DOHH2 (cell line): ENCODE results near the gene DHCR24.

Source experiments
- H3F3A ChIP-seq: fragments of 200-600 bp; sonication (generic), shearing (Covaris generic); 2 replicates; pipeline ENCODE4 v1.6.0; 2016; ENCODE audit warnings: antibody characterized with exemption, mild to moderate bottlenecking; ENCODE audit not compliant: control insufficient read depth, insufficient read depth
- H3K27ac ChIP-seq: fragments of 200-600 bp; sonication (generic); 2 replicates; pipeline ENCODE4 v1.5.1; 2014; ENCODE audit warnings: low read depth, mild to moderate bottlenecking, low read length, moderate library complexity
- H3K27me3 ChIP-seq: fragments of 200-600 bp; sonication (generic); 2 replicates; pipeline ENCODE4 v1.6.1; 2014; ENCODE audit warnings: mild to moderate bottlenecking, low read length, mixed read lengths; ENCODE audit not compliant: control insufficient read depth
- H3K36me3 ChIP-seq: fragments of 200-600 bp; sonication (generic); 2 replicates; pipeline ENCODE4 v1.6.1; 2014; ENCODE audit warnings: mild to moderate bottlenecking, low read length, moderate library complexity, mixed read lengths; ENCODE audit not compliant: control insufficient read depth
- H3K4me1 ChIP-seq: fragments of 200-600 bp; sonication (generic); 2 replicates; pipeline ENCODE4 v1.6.1; 2014; ENCODE audit warnings: mild to moderate bottlenecking, low read length, mixed read lengths; ENCODE audit not compliant: control insufficient read depth
- H3K4me2 ChIP-seq: fragments of 200-600 bp; sonication (generic); 2 replicates; pipeline ENCODE4 v1.6.0; 2014; ENCODE audit warnings: mild to moderate bottlenecking, low read length, moderate library complexity
- H3K4me3 ChIP-seq: fragments of 200-600 bp; sonication (generic); 2 replicates; pipeline ENCODE4 v1.5.1; 2014; ENCODE audit warnings: mild to moderate bottlenecking, low read length, mixed read lengths
- H3K79me2 ChIP-seq: fragments of 200-600 bp; sonication (generic); 2 replicates; pipeline ENCODE4 v1.6.1; 2014; ENCODE audit warnings: mild to moderate bottlenecking, low read length, mixed read lengths; ENCODE audit not compliant: control insufficient read depth
- H3K9me2 ChIP-seq: fragments of 200-600 bp; sonication (generic); replicated peaks from 2 replicates; pipeline ENCODE4 v1.6.1; 2014; ENCODE audit warnings: mild to moderate bottlenecking, low read length, mixed read lengths; ENCODE audit not compliant: control insufficient read depth
- H3K9me3 ChIP-seq: fragments of 200-600 bp; sonication (generic); 2 replicates; pipeline ENCODE4 v1.6.1; 2014; ENCODE audit warnings: antibody characterized with exemption, low read length, mixed read lengths; ENCODE audit not compliant: control insufficient read depth, insufficient read depth
- H4K20me1 ChIP-seq: fragments of 200-600 bp; sonication (generic); 2 replicates; pipeline ENCODE4 v1.6.0; 2014; ENCODE audit warnings: low read depth, mild to moderate bottlenecking, antibody characterized with exemption, low read length, moderate library complexity; ENCODE audit not compliant: control insufficient read depth, insufficient read depth
- EZH2phosphoT487 ChIP-seq: fragments of 200-600 bp; sonication (generic); IDR thresholded peaks from 2 replicates; pipeline ENCODE4 v1.6.1; 2017; ENCODE audit warnings: borderline replicate concordance, mild to moderate bottlenecking, antibody characterized with exemption, low read length, moderate library complexity, mixed read lengths
- TF ChIP-seq, protein P1 (sequence below): fragments of 200-600 bp; sonication (generic); IDR thresholded peaks from one replicate; pipeline ENCODE4 v1.5.1; 2014; ENCODE audit warnings: antibody characterized with exemption, mild to moderate bottlenecking, low read depth, low read length; ENCODE audit not compliant: poor library complexity, severe bottlenecking

The DHCR24 gene

DNA sequence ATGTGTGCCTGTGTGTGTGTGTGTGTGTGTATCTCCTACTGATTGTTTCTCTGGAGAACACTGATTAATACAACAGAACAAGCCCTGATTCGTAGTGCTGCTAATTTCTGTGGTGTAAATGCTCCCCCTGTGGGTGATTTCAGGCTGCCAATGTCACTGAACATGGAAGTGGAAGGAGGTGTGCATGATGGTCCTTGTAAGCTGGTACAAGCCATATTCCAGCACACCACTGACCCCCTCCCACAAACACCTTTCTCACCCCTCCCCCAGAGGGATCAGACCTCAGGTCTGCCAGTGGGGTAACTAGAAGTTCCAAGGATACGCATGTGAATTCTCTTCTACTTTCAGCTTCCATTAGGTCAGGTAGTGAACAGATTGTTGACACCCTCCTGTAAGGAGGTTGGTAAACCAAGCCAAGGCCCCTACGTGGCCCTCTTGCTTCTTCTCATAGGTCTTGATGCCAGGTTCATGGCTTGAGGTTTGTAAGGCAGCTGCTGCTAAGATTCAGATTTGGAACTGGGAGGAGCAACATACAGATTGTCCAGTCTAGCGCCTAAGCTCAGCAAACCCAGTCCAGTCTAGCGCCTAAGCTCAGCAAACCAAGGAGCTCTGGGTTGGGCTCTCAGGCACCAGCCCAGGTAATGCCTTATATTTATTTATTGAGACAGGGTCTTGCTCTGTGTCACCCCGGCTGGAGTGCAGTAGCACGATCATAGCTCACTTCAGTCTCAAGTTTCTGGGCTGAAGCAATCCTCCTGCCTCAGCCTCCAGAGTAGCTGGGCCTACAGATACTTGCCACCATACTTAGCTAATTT is 38.7 kb downstream of the DHCR24 start:
- H3K4me1 ChIP-seq, result no peaks in the 10 kb centered on the region
- H3K9me3 ChIP-seq, result no peaks in the 10 kb centered on the region
- H3K27ac ChIP-seq, result no peak overlapping the region
- TF ChIP-seq, protein P1, sequence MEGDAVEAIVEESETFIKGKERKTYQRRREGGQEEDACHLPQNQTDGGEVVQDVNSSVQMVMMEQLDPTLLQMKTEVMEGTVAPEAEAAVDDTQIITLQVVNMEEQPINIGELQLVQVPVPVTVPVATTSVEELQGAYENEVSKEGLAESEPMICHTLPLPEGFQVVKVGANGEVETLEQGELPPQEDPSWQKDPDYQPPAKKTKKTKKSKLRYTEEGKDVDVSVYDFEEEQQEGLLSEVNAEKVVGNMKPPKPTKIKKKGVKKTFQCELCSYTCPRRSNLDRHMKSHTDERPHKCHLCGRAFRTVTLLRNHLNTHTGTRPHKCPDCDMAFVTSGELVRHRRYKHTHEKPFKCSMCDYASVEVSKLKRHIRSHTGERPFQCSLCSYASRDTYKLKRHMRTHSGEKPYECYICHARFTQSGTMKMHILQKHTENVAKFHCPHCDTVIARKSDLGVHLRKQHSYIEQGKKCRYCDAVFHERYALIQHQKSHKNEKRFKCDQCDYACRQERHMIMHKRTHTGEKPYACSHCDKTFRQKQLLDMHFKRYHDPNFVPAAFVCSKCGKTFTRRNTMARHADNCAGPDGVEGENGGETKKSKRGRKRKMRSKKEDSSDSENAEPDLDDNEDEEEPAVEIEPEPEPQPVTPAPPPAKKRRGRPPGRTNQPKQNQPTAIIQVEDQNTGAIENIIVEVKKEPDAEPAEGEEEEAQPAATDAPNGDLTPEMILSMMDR, result peak; percentile 13
- no peak for TF ChIP-seq EZH2phosphoT487
- H3K27me3 ChIP-seq, result no peaks in the 10 kb centered on the region
- H3F3A ChIP-seq, result 0 out of 2 replicates have a peak, but pooled peaks cover 2% of the 10 kb centered on the region
- no peak overlapping the region for H3K4me3 ChIP-seq
- no peaks in the 10 kb centered on the region for H3K9me2 ChIP-seq
- H3K4me2 ChIP-seq, result no peak overlapping the region
- peaks cover 63% of the 10 kb centered on the region for H3K36me3 ChIP-seq
- no peaks in the 10 kb centered on the region for H3K79me2 ChIP-seq
- no peaks in the 10 kb centered on the region; the same call in 1 of the 2 replicates for H4K20me1 ChIP-seq

DNA sequence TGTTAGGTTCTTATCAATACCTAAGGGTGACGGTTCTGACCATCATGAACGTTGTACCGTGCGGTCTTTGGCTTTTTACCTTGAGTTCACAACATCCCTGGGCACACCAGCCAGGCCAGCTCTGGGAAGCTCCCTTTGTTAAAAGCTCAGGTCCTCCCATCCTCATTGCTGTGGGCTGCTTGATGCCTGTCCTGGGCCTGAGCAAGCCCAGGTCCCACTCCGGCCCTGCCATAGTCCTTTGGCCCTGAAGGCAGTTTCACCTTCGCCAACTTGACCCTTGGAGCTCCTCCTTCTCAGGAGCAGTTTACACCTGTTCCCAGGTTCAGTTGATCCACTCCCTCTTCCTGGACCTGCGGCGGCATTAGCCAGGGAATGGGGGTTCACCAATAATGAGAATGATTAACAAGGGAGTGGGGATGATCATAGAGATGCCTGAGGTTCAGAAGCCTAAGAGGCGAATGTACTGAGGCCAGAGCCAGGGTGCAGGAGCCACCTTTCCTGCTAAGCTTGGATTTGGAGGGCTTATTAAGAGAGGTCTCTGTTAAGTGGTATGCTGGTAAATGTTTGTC is 40.2 kb downstream of the DHCR24 start:
- Histone ChIP-seq H3F3A (0 out of 2 replicates have a peak, but pooled peaks cover 2% of the 10 kb centered on the region), H3K4me3 (no peak overlapping the region), H3K27ac (no peak overlapping the region), H4K20me1 (no peaks in the 10 kb centered on the region; the same call in 1 of the 2 replicates), H3K9me2 (no peaks in the 10 kb centered on the region), H3K4me1 (no peaks in the 10 kb centered on the region), H3K36me3 (peaks cover 47% of the 10 kb centered on the region), H3K4me2 (no peak overlapping the region), H3K9me3 (no peaks in the 10 kb centered on the region), H3K27me3 (no peaks in the 10 kb centered on the region), H3K79me2 (no peaks in the 10 kb centered on the region)
- TF ChIP-seq EZH2phosphoT487, result no peak
- TF ChIP-seq, protein P1, result no peak

DNA sequence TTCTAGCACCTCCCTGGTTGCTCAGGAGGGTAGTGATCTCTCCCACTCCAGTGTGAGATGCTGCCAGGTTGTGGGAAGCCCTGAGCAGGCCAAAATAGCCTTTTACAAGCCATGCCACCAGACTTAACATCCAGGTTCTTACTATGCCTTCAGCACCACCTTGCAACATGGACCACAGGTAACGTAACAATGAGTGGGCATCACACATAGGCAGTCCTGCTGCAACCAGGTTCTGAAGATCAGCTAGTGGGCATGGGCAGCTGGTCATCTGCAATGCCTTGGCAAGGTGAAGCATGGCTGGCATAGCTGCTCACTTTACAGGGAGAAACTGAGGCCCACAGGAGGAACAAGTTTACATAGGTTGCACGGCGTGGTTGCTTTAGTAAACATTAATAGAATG is 40.7 kb downstream of the DHCR24 start:
- TF ChIP-seq EZH2phosphoT487, result no peak
- TF ChIP-seq, protein P1, result no peak
- Histone ChIP-seq H4K20me1 (no peaks in the 10 kb centered on the region; the same call in 1 of the 2 replicates), H3K27ac (no peak overlapping the region), H3K36me3 (peaks cover 42% of the 10 kb centered on the region), H3F3A (0 out of 2 replicates have a peak, but pooled peaks cover 2% of the 10 kb centered on the region), H3K4me3 (no peak overlapping the region), H3K27me3 (no peaks in the 10 kb centered on the region), H3K9me3 (no peaks in the 10 kb centered on the region), H3K79me2 (no peaks in the 10 kb centered on the region), H3K4me2 (no peak overlapping the region), H3K9me2 (no peaks in the 10 kb centered on the region), H3K4me1 (no peaks in the 10 kb centered on the region)
